ENCODE data around the gene RBM4.

RBM4 gene

GRCh38 chr11:66688561-66689534, 50.3 kb downstream of the RBM4 start:
- DNase-seq (ENCODE audit: low spot score): no peak

GRCh38 chr11:66689661-66690590, 51.4 kb downstream of the RBM4 start:
- no peak for DNase-seq (ENCODE audit: low spot score)

- no peak for DNase-seq (ENCODE audit: low spot score)
These were observed 52.9 kb downstream of the RBM4 start for GRCh38 chr11:66691311-66691980.

- no peak for DNase-seq (ENCODE audit: low spot score)
These were observed 53.9 kb downstream of the RBM4 start for GRCh38 chr11:66692446-66692845.

GRCh38 chr11:66692871-66693331, 54.4 kb downstream of the RBM4 start:
- DNase-seq (ENCODE audit: low spot score): no peak

- no peak for DNase-seq (ENCODE audit: low spot score)
These were observed 55.0 kb downstream of the RBM4 start for GRCh38 chr11:66693356-66694055.

GRCh38 chr11:66694056-66694410, 55.5 kb downstream of the RBM4 start:
- DNase-seq (ENCODE audit: low spot score): no peak

GRCh38 chr11:66694732-66695207, 56.3 kb downstream of the RBM4 start:
- peak; percentile 78 for DNase-seq (ENCODE audit: low spot score)

Data from germinal center (tissue), 1 donor.